Uterus (tissue), 4 donors: Measurements from ENCODE around the gene GTF2H2C. TPM values are rescaled to one million over a fixed set of nuclear protein-coding genes. Genes with fewer than 3 reads are reported as not detected.

Experiments
- DNase-seq, 2 donors: peaks; one replicate each; pipeline ENCODE4 v3.0.0-alpha.2; 2019 to 2020
- H3K27ac ChIP-seq, 2 donors: fragments of 200-600 bp; sonication (generic); 1 replicate in 1 of 2; 2 replicates in 1 of 2; pipeline ENCODE4 v1.5.1; 2016 to 2018
- H3K27me3 ChIP-seq, 2 donors: fragments of 200-600 bp; sonication (generic); one replicate each; pipeline ENCODE4 v1.5.1; 2018 to 2019; ENCODE audit warnings: control low read depth in 1 of 2
- H3K36me3 ChIP-seq, 2 donors: fragments of 200-600 bp; sonication (generic); one replicate each; pipeline ENCODE4 v1.5.1; 2019; ENCODE audit warnings: control low read depth in 1 of 2
- H3K4me1 ChIP-seq, 2 donors: fragments of 200-600 bp; sonication (generic); one replicate each; pipeline ENCODE4 v1.5.1; 2018 to 2019; ENCODE audit warnings: control low read depth in 1 of 2
- H3K4me3 ChIP-seq, 2 donors: fragments of 200-600 bp; sonication (generic); 1 replicate in 1 of 2; 2 replicates in 1 of 2; pipeline ENCODE4 v1.5.1; 2018 to 2019; ENCODE audit warnings: mild to moderate bottlenecking in 1 of 2
- H3K9me3 ChIP-seq, 2 donors: fragments of 200-600 bp; sonication (generic); one replicate each; pipeline ENCODE4 v1.5.1; 2019; ENCODE audit warnings: control low read depth in 1 of 2
- CTCF ChIP-seq, 4 experiments: fragments of 200-600 bp in 2 of 4; fragments of 450-650 bp in 2 of 4; sonication (generic) in 2 of 4; IDR thresholded peaks; one replicate each; pipeline ENCODE4 v1.5.1; 2016 to 2019; ENCODE audit warnings: antibody characterized with exemption in 4 of 4, mild to moderate bottlenecking in 2 of 4, moderate library complexity in 1 of 4
- POLR2A ChIP-seq, 2 donors: fragments of 450-650 bp; IDR thresholded peaks; one replicate each; pipeline ENCODE4 v1.6.1; 2016; ENCODE audit warnings: antibody characterized with exemption in 2 of 2, mild to moderate bottlenecking in 1 of 2, moderate library complexity in 1 of 2
- intact Hi-C: fragments of 100-400 bp; cut with DNase I; formaldehyde crosslinking; loops from one replicate; pipeline ENCODE4 v1.15.1; 2023; ENCODE audit warnings: low total_unique reads
- total RNA-seq, 4 donors: library from RNA; depleted of rRNA in 3 of 4; stranded (reverse); fragments of >200 nt in 3 of 4; gene quantifications; one replicate each; pipeline versions ENCODE4 v1.1.0 to v1.2.4, GENCODE V29; 2014 to 2023
- donor health status: DM: yes; HTN: yes; CAD: no.

The GTF2H2C gene
- total RNA-seq, 4 donors from 2014 or later, result 4.9 to 80.9 (median 26.6) TPM

GRCh38 chr5:69522035-69522434 is 38.0 kb upstream of the GTF2H2C start:
- no peak for DNase-seq
- TF ChIP-seq POLR2A (IDR thresholded peaks at IDR 0.05) (no peak), CTCF (IDR thresholded peaks at IDR 0.05) (no peak)
- H3K27ac ChIP-seq, result no peak overlapping the region
- intact Hi-C loops, result no loop called here
- H3K4me1 ChIP-seq, result no peaks in the 10 kb centered on the region
- H3K9me3 ChIP-seq, result no peaks in the 10 kb centered on the region
- H3K36me3 ChIP-seq, result no peaks in the 10 kb centered on the region
- H3K4me3 ChIP-seq, result no peak overlapping the region
- H3K27me3 ChIP-seq, result no peaks in the 10 kb centered on the region

GRCh38 chr5:69525490-69525889 is 34.5 kb upstream of the GTF2H2C start:
- intact Hi-C loops, result no loop called here
- no peaks in the 10 kb centered on the region for H3K36me3 ChIP-seq

GRCh38 chr5:69526660-69527059 is 33.3 kb upstream of the GTF2H2C start:
- H3K4me3 ChIP-seq, result no peak overlapping the region
- no peak for DNase-seq
- no peaks in the 10 kb centered on the region for H3K27me3 ChIP-seq
- H3K36me3 ChIP-seq, result no peaks in the 10 kb centered on the region
- intact Hi-C loops, result no loop called here
- TF ChIP-seq CTCF (IDR thresholded peaks at IDR 0.05) (no peak), POLR2A (IDR thresholded peaks at IDR 0.05) (no peak)
- H3K4me1 ChIP-seq, result no peaks in the 10 kb centered on the region
- H3K9me3 ChIP-seq, result no peaks in the 10 kb centered on the region
- H3K27ac ChIP-seq, result no peak overlapping the region

More at GRCh38 chr5:69525490-69525889, 34.5 kb upstream of the GTF2H2C start:
- no peak for DNase-seq
- Histone ChIP-seq H3K9me3 (no peaks in the 10 kb centered on the region), H3K27me3 (no peaks in the 10 kb centered on the region), H3K4me3 (no peak overlapping the region), H3K27ac (no peak overlapping the region), H3K4me1 (no peaks in the 10 kb centered on the region)
- TF ChIP-seq POLR2A (IDR thresholded peaks at IDR 0.05), result no peak
- no peak for TF ChIP-seq CTCF (IDR thresholded peaks at IDR 0.05)

- TF ChIP-seq CTCF (IDR thresholded peaks at IDR 0.05) (no peak), POLR2A (IDR thresholded peaks at IDR 0.05) (no peak)
- no peak overlapping the region for H3K27ac ChIP-seq
- no peaks in the 10 kb centered on the region for H3K27me3 ChIP-seq
- H3K36me3 ChIP-seq, result no peaks in the 10 kb centered on the region
- no peak for DNase-seq
- intact Hi-C loops, result no loop called here
- no peaks in the 10 kb centered on the region for H3K4me1 ChIP-seq
- H3K9me3 ChIP-seq, result no peaks in the 10 kb centered on the region
- H3K4me3 ChIP-seq, result no peak overlapping the region
Measured at GRCh38 chr5:69527128-69527770, 32.7 kb upstream of the GTF2H2C start.

- Histone ChIP-seq H3K27ac (no peak overlapping the region), H3K27me3 (no peaks in the 10 kb centered on the region), H3K4me1 (no peaks in the 10 kb centered on the region), H3K36me3 (no peaks in the 10 kb centered on the region), H3K9me3 (no peaks in the 10 kb centered on the region), H3K4me3 (no peak overlapping the region)
- TF ChIP-seq POLR2A (IDR thresholded peaks at IDR 0.05) (no peak), CTCF (IDR thresholded peaks at IDR 0.05) (no peak)
- intact Hi-C loops, result no loop called here
- DNase-seq, result no peak
Measured at GRCh38 chr5:69528035-69528434, 32.0 kb upstream of the GTF2H2C start.
